HepG2 (cell line): ENCODE data around the gene PACS1. TPM values are rescaled to one million over a fixed set of nuclear protein-coding genes. Genes with fewer than 3 reads are reported as not detected.

Experiments used
- ATAC-seq: fragments of 200-7000 bp; cut with Tn5 transposase; 3 replicates; pipeline ENCODE4 v1.9.1; 2020; ENCODE audit warnings: mild to moderate bottlenecking, moderate library complexity
- BruUV-seq: library from RNA; stranded (reverse); fragments of 400-500 nt; replicated peaks from 2 replicates; lab custom pipeline; 2021; lab: Mats Ljungman, UMichigan
- CTCF ChIA-PET: fragments of 300-600 bp; formaldehyde crosslinking; extraction: SDS; loops from one replicate; lab custom pipeline; 2021; ENCODE audit warnings: low total read pairs, inconsistent platforms, low intra/inter-chr PET ratio; lab: Yijun Ruan, JAX
- POLR2A ChIA-PET: fragments of 350-600 bp; sonication (Branson Sonifier 250); formaldehyde crosslinking; loops from one replicate; lab custom pipeline; 2020; ENCODE audit warnings: antibody characterized with exemption, inconsistent platforms; lab: Yijun Ruan, JAX
- DNase-seq: peaks from one replicate; pipeline ENCODE4 v3.0.0-alpha.2; 2015; ENCODE audit warnings: low spot score
- FAIRE-seq: peaks from 3 replicates; lab custom pipeline; 2011; peaks lifted over from hg19 to GRCh38; lab: Jason Lieb, UNC
- H2AFZ ChIP-seq: one replicate; pipeline ENCODE4 v1.6.1; 2011; ENCODE audit warnings: low read length, inconsistent platforms
- H3K27ac ChIP-seq: fragments of 300-600 bp; 3 replicates; pipeline ENCODE4 v1.8.0; 2011; ENCODE audit warnings: mixed run types, mild to moderate bottlenecking, mixed read lengths, low read length, inconsistent platforms; ENCODE audit not compliant: insufficient read depth; ENCODE audit errors: extremely low read length
- H3K27me3 ChIP-seq, 2 experiments: fragments of 200-600 bp in 1 of 2; 2 replicates in 1 of 2; 3 replicates in 1 of 2; pipeline versions ENCODE4 v1.6.0 to v1.8.0; 2011; ENCODE audit warnings: low read length in 2 of 2, mild to moderate bottlenecking in 2 of 2, moderate library complexity in 2 of 2, inconsistent platforms in 1 of 2; ENCODE audit not compliant: insufficient read depth in 2 of 2, control insufficient read depth in 1 of 2
- H3K36me3 ChIP-seq, 2 experiments: fragments of 200-600 bp in 1 of 2; replicated peaks in 1 of 2; 2 replicates in 1 of 2; 3 replicates in 1 of 2; pipeline versions ENCODE4 v1.5.1 to v1.8.0; 2011; ENCODE audit warnings: low read length in 2 of 2, inconsistent platforms in 1 of 2; ENCODE audit not compliant: insufficient read depth in 2 of 2, control insufficient read depth in 1 of 2
- H3K4me1 ChIP-seq: 2 replicates; pipeline ENCODE4 v1.5.1; 2012; ENCODE audit warnings: low read length, inconsistent platforms; ENCODE audit not compliant: insufficient read depth
- H3K4me2 ChIP-seq: 2 replicates; pipeline ENCODE4 v1.6.0; 2011; ENCODE audit warnings: low read depth, low read length, inconsistent platforms
- H3K4me3 ChIP-seq, 3 experiments: fragments of 200-600 bp in 1 of 3; sonication (generic), shearing (Covaris generic) in 1 of 3; replicated peaks in 1 of 3; 2 replicates each; pipeline ENCODE4 v1.5.1; 2011 to 2016; ENCODE audit warnings: low read length in 3 of 3, inconsistent platforms in 2 of 3, low read depth in 2 of 3, mild to moderate bottlenecking in 2 of 3, control low read depth in 1 of 3, mixed read lengths in 1 of 3; ENCODE audit not compliant: insufficient read depth in 1 of 3
- H3K79me2 ChIP-seq: one replicate; pipeline ENCODE4 v1.6.1; 2011; ENCODE audit warnings: low read length, inconsistent platforms; ENCODE audit not compliant: insufficient read depth
- H3K9ac ChIP-seq: 2 replicates; pipeline ENCODE4 v1.6.0; 2011; ENCODE audit warnings: mild to moderate bottlenecking, low read depth, low read length, inconsistent platforms; ENCODE audit not compliant: insufficient read depth
- H3K9me3 ChIP-seq: 2 replicates; pipeline ENCODE4 v1.5.1; 2012; ENCODE audit warnings: mild to moderate bottlenecking, low read length
- H4K20me1 ChIP-seq: 2 replicates; pipeline ENCODE4 v1.6.0; 2011; ENCODE audit warnings: inconsistent platforms, mild to moderate bottlenecking, low read length, moderate library complexity; ENCODE audit not compliant: insufficient read depth
- KDM4B ChIP-seq: sonication (generic); formaldehyde crosslinking; IDR thresholded peaks from 2 replicates; pipeline ENCODE4 v1.4.0; 2020; ENCODE audit warnings: missing genetic modification reagents
- KDM5B ChIP-seq: sonication (generic); formaldehyde crosslinking; IDR thresholded peaks from 2 replicates; pipeline ENCODE4 v1.4.0; 2020; ENCODE audit warnings: missing genetic modification reagents, mild to moderate bottlenecking, borderline replicate concordance
- MBD4 ChIP-seq: IDR thresholded peaks from 2 replicates; pipeline ENCODE4 v1.6.1; 2012; ENCODE audit warnings: low read length, inconsistent platforms, borderline replicate concordance
- NR2F1 ChIP-seq, 2 experiments: fragments of 450-650 bp in 1 of 2; formaldehyde crosslinking in 1 of 2; IDR thresholded peaks; 2 replicates each; pipeline versions ENCODE4 v1.5.0 to v1.6.1; 2016 to 2020; ENCODE audit warnings: mild to moderate bottlenecking in 1 of 2, missing compliant biosample characterization in 1 of 2, missing genetic modification reagents in 1 of 2, moderate library complexity in 1 of 2
- TAF15 ChIP-seq: fragments of 200-400 bp; formaldehyde crosslinking; IDR thresholded peaks from one replicate; pipeline ENCODE4 v1.6.1; 2018; ENCODE audit warnings: mild to moderate bottlenecking, low read depth, low read length; ENCODE audit not compliant: poor library complexity, severe bottlenecking
- TCF7L2 ChIP-seq: IDR thresholded peaks from 2 replicates; pipeline ENCODE4 v1.6.1; 2011; ENCODE audit warnings: mild to moderate bottlenecking, low read depth, low read length, moderate library complexity
- ZIK1 ChIP-seq: sonication (generic); formaldehyde crosslinking; IDR thresholded peaks from 2 replicates; pipeline ENCODE4 v1.5.0; 2020; ENCODE audit warnings: mild to moderate bottlenecking, low read depth, missing genetic modification reagents, borderline replicate concordance
- ZKSCAN1 ChIP-seq: fragments of 150-350 bp; IDR thresholded peaks from 2 replicates; pipeline ENCODE4 v1.6.1; 2014; ENCODE audit warnings: low read length
- ZNF101 ChIP-seq: sonication (generic); formaldehyde crosslinking; IDR thresholded peaks from 2 replicates; pipeline ENCODE4 v1.4.0; 2020; ENCODE audit warnings: mild to moderate bottlenecking, low read depth, missing genetic modification reagents, borderline replicate concordance
- ZNF124 ChIP-seq: sonication (generic); formaldehyde crosslinking; IDR thresholded peaks from 2 replicates; pipeline ENCODE4 v1.4.0; 2020; ENCODE audit warnings: missing genetic modification reagents
- ZNF136 ChIP-seq: sonication (generic); formaldehyde crosslinking; IDR thresholded peaks from 2 replicates; pipeline ENCODE4 v1.8.1; 2022; ENCODE audit warnings: low read depth, mild to moderate bottlenecking, moderate library complexity, missing genetic modification reagents
- ZNF207 ChIP-seq: fragments of 450-650 bp; IDR thresholded peaks from 2 replicates; pipeline ENCODE4 v1.6.1; 2016; ENCODE audit warnings: antibody characterized with exemption, borderline replicate concordance
- ZNF468 ChIP-seq: sonication (generic); formaldehyde crosslinking; IDR thresholded peaks from 2 replicates; pipeline ENCODE4 v1.8.0; 2022; ENCODE audit warnings: mild to moderate bottlenecking, moderate library complexity, missing genetic modification reagents
- ZSCAN9 ChIP-seq: IDR thresholded peaks from 2 replicates; pipeline ENCODE4 v1.6.1; 2016; ENCODE audit warnings: borderline replicate concordance
- WGBS: methylation state at CpG from one replicate; pipeline ENCODE4 v1.1.6; 2017; ENCODE audit warnings: low lambda C conversion rate; 5-methylcytosine and 5-hydroxymethylcytosine counted together
- in situ Hi-C: cut with HindIII; loops from 2 replicates; pipeline ENCODE4 v1.10.0; 2017; ENCODE audit warnings: low pct_unique_long_range_greater_than_20kb; ENCODE audit not compliant: extremely low pct_ligation_motif_present
- intact Hi-C: fragments of 100-400 bp; cut with micrococcal nuclease; formaldehyde crosslinking; loops from one replicate; pipeline ENCODE4 v1.10.0; 2022; ENCODE audit not compliant: unreplicated experiment
- polyA plus RNA-seq, 8 experiments: library from polyadenylated mRNA; depleted of rRNA in 3 of 8; stranded (reverse) in 7 of 8; unstranded in 1 of 8; fragments of >200 nt; fragmentation: Illumina TruSeq in 4 of 8; extraction: Trizol in 4 of 8; gene quantifications; 2 replicates each; pipeline versions ENCODE4 v1.2.1 to v1.2.3, GENCODE V29; 2011 to 2016; ENCODE audit warnings: low read depth in 4 of 8, missing spikeins in 1 of 8, mixed read lengths in 1 of 8; ENCODE audit not compliant: insufficient read depth in 1 of 8
- total RNA-seq, 5 experiments: library from RNA; depleted of rRNA; stranded (reverse); fragments of >200 nt; fragmentation: Illumina TruSeq; extraction: Trizol; gene quantifications; 2 replicates each; pipeline ENCODE4 v1.2.3, GENCODE V29; 2016; ENCODE audit warnings: low read depth in 1 of 5
- TF ChIP-seq, protein P1 (sequence below): IDR thresholded peaks from 2 replicates; pipeline ENCODE4 v1.6.1; 2016; ENCODE audit warnings: missing compliant biosample characterization, missing genetic modification reagents, borderline replicate concordance

Gene PACS1
- total and polyA plus RNA-seq, 2 of the 13 experiments (the other 11 are each of a cell fraction or from before 2014, with no cell fraction given) = 7.6 to 8.6 TPM

- POLR2A ChIA-PET = no interaction called here
- peaks cover 34% of the 10 kb centered on the region for H3K4me1 ChIP-seq
- no peak for FAIRE-seq
These were observed 5.2 kb downstream of the PACS1 start for GRCh38 chr11:66075273-66075672.

DNA sequence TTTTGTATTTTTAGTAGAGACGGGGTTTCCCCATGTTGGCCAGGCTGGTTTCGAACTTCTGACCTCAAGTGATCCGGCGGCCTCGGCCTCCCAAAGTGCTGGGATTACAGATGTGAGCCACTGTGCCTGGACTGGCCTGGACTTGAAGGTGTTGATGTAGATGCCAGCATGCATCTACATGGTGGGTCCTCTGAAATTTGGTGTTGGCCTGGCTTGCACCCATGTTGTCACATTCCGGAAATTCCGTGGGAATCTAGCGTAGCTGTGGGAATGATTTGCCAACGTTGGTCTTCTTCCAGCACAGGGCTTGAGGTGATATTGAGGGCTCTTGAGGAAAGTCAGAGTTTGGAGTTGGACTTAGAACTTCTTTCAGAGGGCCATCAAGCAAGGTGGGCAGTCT is 6.5 kb downstream of the PACS1 start:
- Histone ChIP-seq H4K20me1 (no peaks in the 10 kb centered on the region; the same call in 1 of the 2 replicates), H2AFZ (no peak overlapping the region), H3K27me3 (no peaks in the 10 kb centered on the region), H3K79me2 (peaks cover 20% of the 10 kb centered on the region), H3K27ac (no peak overlapping the region), H3K4me1 (peaks cover 41% of the 10 kb centered on the region), H3K4me3 (no peak overlapping the region), H3K9me3 (no peaks in the 10 kb centered on the region), H3K36me3 (peaks cover 0 to 2% of the 10 kb centered on the region in 2 experiments; a peak in 1 of 5 replicates), H3K4me2 (no peak overlapping the region), H3K9ac (no peak overlapping the region)
- no peak for TF ChIP-seq ZIK1
- in situ Hi-C loops (no loop called here), intact Hi-C loops (no loop called here)
- BruUV-seq = no TSS peak
- FAIRE-seq (no peak), DNase-seq (no peak), ATAC-seq (no peak)
- 97% methylated on average over 9 of the region's 9 CpGs for WGBS
- ChIA-PET CTCF (no interaction called here), POLR2A (no interaction called here)

More at GRCh38 chr11:66075273-66075672, 5.2 kb downstream of the PACS1 start:
- H3K4me2 ChIP-seq = no peak overlapping the region
- no peak overlapping the region for H3K4me3 ChIP-seq
- no peaks in the 10 kb centered on the region for H3K9me3 ChIP-seq
- ATAC-seq (no peak), DNase-seq (no peak)
- no peak overlapping the region for H3K9ac ChIP-seq
- H4K20me1 ChIP-seq = no peaks in the 10 kb centered on the region
- no peaks in the 10 kb centered on the region for H3K36me3 ChIP-seq
- intact Hi-C loops = no loop called here
- in situ Hi-C loops = no loop called here
- no peak overlapping the region for H3K27ac ChIP-seq
- no peaks in the 10 kb centered on the region for H3K27me3 ChIP-seq
- no TSS peak for BruUV-seq
- no peak overlapping the region for H2AFZ ChIP-seq
- CTCF ChIA-PET = no interaction called here
- H3K79me2 ChIP-seq = peaks cover 21% of the 10 kb centered on the region
- TF ChIP-seq KDM4B (CRISPR knock-in tag) (no peak), NR2F1 (CRISPR knock-in tag; IDR thresholded peaks at IDR 0.05) (no peak), MBD4 (no peak), ZNF207 (no peak), ZNF124 (no peak), TAF15 (no peak), ZKSCAN1 (no peak), TCF7L2 (no peak), ZNF468 (CRISPR knock-in tag) (no peak), KDM5B (CRISPR knock-in tag) (no peak), ZNF136 (CRISPR knock-in tag) (no peak), ZSCAN9 (CRISPR knock-in tag) (no peak), ZNF101 (CRISPR knock-in tag) (no peak)
- TF ChIP-seq, protein P1, sequence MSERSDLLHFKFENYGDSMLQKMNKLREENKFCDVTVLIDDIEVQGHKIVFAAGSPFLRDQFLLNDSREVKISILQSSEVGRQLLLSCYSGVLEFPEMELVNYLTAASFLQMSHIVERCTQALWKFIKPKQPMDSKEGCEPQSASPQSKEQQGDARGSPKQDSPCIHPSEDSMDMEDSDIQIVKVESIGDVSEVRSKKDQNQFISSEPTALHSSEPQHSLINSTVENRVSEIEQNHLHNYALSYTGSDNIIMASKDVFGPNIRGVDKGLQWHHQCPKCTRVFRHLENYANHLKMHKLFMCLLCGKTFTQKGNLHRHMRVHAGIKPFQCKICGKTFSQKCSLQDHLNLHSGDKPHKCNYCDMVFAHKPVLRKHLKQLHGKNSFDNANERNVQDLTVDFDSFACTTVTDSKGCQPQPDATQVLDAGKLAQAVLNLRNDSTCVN (CRISPR knock-in tag) = no peak
- WGBS = 80% methylated on average over 4 of the region's 4 CpGs
